AG20443 (cell line): Measurements from ENCODE around the gene DPP10.

ENCODE experiments used
- DNase-seq: peaks from one replicate; pipeline ENCODE4 v3.0.0; 2012; ENCODE audit warnings: low spot score, mixed read lengths

The DPP10 gene

DNA sequence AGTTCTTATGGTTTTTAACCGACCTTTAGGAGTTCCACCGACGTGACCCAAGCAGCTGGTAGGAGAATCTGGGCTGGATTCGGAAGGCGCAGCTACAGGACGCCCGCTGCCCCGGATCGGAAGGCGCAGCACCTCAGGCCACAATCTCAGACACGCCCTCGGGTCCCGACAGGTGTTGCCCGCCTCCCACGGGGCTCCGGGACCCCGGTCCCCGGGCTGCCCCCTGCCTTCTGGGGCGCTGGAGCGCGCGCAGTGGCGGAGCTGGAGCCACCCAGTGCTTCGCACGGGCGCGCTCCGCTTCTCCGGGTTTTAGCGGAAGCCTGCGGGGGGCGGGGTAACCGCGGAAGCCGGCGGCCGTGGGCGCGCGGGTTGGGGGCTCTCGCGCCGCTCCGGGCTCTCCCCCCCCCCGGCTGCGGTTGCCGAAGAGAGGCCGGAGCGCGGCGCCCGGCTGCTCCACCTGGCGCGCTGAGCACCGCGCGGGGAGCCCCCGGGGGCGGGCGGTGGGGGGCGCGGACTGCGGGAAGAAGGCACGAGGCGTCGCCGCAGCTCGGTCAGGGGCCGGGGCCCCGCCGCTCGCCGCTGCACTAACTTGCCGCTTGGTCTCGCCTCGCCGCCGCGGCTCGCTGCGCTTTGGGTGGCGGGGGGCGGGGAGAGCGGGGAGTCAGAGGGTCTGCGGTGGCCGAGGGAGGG is 718.8 kb downstream of the DPP10 start:
- no peak for DNase-seq

DNA sequence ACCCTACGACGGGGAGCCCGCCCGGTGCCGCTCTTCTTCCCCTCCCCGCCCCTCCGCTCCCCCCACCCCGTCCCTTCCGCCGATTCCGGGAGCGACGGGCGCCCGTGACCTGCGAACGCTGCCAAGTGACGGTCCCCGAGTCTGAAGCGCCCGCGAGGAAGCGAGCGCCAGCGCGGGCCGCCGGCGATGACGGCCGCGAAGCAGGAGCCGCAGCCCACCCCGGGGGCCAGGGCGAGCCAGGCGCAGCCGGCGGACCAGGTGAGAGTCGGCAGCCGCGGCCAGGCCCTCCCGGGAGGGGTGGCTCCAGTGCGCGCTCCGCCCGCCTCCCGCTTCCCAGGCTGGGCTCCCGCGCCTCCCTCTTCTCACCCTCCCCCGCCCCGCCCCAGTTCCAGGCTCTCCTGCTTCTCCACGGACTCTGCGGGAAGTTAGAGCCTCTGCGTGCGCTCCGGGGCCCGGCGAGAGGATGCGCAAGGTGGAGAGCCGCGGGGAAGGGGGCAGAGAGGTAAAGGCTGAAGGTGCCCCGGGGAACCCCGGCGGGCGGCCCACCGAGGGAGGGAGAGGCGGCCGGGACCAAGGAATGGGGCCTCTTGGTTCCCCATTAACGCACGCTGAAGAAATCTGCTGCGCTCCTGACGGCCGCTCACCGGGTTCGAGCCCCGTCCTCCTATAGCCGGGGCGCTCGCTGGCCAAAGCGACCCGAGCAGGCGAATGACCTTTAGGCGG is 719.5 kb downstream of the DPP10 start:
- DNase-seq: no peak

DNA sequence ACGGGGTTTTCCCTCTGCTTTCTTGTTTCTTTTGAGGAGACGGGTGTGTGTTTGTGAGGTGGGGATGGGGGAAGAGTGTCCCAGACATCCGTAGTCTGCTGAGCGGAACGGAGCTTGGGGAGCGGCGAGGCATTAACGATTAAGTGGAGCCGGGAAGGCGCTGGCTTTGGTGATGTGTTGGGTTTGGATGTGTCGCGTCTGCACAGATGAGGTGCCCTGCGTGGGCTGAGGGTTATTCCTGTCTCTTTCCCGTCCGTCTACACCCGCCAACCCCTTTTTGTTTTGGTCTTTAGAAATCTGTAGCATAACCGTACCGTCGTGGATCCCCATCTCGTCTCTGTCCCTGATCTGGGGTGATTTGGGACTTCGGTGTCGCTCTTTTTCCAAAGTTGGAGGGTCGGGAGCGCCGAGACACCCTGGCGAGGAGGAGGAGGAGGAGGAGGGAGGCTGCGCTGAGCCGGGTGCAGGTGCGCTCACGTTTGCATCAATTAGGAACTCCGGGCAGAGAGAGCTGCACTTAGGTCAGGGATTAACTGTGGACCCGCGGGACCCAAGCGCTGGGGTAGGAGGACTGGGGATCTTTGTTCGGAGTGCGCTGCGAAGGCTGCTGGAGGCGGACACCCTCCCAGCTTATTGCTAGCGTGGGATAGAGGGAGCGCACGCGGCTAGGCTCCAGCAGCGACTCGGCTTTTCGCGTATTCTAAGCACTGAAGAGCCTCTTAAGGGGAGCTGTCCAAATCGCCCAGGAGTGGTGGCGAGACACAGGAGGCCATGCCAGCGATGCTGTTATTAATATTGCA is 720.3 kb downstream of the DPP10 start:
- DNase-seq: no peak

DNA sequence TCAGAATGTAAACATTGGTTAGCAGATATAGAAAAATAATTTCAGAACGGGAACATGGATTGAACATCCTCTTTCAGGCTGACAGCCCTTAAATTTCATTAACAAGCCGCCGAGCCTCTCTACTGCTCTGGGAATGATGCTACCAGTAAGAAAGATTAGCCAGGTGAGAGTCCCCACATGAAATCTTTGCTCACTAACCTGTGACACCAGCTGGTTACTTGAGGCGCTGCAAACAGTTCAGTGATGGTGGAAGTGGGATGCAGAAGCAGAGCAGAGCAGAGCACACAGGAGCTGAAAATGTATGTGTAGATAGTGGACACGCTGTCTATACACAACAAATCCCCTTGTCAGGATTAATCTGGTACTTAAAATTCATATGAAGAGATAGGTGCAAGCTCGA is 721.1 kb downstream of the DPP10 start:
- DNase-seq: no peak

DNA sequence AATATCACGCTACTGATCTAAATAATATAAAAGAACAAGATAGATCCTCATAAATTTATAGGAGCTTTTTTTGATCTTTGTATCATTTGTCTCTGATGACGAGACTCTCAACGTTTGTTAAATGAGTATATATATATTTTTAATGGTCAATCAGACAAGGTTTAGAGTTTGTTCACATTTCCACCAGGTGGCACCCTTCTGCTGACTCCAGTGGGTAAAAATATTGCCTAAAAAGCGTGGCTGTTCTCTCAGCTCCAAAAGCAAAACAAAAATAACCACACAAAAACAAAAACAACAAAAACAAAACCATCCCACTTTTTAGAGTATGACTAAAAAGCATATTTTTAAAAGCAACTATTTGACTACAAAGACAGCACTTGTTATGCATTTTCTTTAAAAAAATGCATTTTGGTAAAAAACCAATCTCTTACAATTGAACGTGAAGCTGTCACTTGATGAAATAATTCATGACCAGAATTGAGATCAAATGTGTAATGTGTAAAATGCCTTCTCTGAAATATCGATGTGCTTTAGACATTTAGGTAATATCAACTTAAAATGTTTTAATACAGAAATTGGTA is 723.2 kb downstream of the DPP10 start:
- DNase-seq: peak; percentile 21

DNA sequence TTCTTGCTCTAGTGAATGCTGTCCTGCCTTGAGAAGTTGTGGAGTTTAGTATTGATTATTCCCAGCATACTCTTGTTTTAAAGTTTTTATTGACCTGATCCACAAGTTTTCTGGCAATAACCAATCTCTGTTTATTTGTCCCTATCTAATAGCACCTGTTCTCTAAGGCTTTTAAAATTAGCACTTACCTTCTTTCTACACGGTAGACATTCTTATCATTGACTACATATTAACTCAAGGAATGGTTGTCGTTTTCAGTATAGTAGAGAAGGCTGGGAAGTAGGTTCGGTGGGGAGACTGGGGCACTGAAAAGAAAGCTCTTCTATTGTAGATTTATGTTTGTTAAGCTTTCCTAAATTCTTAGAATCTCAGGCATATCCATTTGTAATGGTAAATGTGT is 726.0 kb downstream of the DPP10 start:
- DNase-seq: no peak

DNA sequence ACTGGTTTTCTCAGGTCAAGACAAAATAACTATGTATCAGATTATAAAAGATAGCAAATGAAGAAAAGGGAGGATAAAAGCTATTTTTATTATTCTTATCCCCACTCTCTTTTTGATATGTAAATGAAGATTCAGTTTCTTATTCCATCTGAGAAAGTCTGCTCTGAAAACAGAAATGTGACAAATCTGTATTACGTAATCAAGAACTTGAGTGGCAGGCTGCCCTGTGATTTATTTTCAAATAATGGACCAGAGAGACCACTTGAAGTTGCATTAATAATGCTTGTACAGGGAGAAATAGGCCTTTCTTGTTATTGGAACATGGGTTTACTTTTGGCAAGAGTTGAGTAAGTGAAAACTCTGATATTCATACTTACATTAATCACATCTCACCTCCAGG is 727.4 kb downstream of the DPP10 start:
- DNase-seq: no peak

DNA sequence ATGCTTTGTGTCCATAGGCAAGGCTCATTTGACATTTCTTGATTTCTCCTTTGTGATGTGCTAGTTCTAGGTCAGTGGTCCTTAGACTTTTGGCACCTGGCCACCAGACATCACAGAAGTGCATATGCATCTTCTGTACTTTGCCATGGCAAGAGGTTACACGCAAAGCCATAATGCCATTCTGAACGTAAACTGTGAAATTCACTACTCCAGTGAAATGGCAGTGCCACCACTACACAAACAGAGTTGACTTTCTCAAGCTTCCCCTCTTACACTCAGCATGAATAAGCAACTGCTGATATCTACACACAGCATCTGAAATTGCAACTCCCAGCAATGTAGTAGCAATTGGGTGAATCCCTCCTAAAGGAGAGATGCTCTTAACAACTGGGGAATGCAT is 729.3 kb downstream of the DPP10 start:
- no peak for DNase-seq

DNA sequence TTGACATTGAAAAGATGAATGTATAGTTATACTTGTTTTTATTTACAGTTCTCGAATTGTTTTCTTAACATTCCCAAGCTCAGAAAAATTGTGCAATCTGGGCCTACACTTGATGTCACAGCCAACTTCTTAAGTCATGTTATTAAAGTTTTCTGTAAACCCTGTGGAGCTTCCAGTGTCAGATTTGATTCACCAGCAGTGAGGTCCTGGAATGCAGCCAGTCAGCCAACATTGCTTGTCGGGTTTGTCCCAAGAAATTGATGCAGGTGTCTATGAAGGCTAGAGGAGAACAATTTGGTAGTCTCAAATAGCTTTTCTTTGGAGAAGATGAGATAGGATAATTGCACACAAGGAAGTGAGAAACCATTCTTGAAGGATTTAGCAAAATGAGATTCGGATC is 732.2 kb downstream of the DPP10 start:
- no peak for DNase-seq

DNA sequence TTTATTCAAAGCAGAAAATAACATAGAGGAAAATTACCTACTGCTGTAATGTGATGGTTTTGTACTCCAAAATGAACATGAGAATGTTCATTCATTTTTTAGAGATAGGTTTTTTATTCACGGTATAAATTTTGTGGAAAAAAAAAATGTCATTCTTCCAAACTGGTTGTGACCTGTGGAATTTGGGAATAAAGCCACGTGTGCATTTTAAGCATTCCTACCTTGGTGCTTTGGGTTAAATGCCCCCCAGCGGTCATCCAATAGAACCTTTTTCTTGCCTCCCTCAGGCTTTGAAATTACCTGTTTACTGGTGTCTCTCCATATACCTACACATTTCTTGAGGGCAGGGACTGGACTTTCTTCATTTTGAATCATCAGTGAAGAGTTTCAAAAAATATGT is 740.7 kb downstream of the DPP10 start:
- DNase-seq: no peak

DNA sequence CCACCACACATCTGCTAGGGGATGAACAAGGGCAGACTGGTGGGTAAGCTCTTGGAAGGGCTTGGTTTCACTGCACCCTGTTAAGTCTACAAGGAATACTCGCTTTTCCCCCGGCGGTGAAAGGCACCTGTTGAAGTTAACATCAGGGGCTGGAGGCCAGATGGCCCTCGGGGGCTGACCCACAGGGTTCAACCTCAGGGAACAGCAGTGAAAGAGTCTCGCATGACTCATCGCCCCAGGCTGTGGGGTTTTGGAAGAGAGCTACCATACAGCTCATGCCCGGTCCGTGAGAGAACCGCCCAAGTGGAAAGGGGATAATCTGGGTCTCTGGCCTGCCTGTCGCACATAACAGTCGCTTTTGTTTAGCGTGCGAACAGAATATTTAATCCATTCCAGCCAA is 748.0 kb downstream of the DPP10 start:
- no peak for DNase-seq

DNA sequence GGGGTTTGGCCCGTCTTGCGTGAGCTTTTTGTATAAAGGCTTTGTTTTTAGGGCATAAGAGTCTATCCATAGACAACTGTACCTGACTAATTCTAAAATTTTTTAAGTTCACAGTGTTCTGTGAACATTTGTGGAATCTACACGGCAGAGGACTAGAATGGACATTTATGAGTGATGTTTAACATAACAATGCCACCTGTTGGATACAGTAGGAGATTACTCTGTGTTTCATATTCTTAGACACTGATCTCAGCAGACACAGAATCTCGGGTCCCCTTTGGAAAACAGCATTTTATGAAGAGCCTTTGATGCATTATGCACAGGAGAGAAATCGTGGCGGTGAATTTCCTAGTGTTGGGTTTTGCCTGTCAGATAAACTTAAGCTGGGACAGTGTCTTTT is 752.2 kb downstream of the DPP10 start:
- DNase-seq: no peak

DNA sequence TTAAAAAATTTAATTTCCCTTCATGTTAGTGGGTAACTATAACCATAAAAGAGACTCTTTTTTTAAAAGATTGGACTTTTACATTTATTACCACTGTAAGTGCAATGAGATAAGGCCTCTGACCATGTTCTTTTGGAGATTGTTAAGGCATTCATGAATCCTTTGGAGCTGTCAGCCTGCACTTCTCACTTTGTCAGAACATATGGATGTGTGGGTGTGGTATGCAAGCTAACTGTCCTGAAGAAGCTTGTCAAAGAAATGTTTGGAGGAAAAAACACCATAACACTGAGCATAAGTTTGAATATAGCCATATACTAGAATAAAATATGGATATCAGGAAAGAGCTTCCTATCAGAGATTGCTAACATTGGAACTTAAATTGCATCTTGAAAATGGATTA is 754.1 kb downstream of the DPP10 start:
- DNase-seq: no peak

DNA sequence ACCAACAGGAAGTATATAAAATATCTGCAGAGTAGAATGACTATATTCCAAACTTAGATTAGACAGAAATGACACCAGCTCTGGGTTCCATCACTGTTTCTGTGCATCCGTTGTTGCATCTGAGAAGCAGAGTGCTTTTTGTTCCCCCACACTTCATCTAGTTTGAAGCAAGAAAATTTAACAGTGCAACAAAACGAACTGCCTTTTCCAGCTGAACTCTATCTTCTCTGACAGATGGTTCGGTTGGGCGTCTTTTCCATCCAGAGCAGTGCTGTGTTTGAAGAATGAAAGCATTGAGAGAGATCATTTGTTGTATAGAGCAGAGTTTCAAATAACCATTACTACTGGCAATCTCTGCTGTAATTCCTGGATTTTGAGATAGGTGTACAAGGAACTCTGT is 757.5 kb downstream of the DPP10 start:
- DNase-seq: no peak

DNA sequence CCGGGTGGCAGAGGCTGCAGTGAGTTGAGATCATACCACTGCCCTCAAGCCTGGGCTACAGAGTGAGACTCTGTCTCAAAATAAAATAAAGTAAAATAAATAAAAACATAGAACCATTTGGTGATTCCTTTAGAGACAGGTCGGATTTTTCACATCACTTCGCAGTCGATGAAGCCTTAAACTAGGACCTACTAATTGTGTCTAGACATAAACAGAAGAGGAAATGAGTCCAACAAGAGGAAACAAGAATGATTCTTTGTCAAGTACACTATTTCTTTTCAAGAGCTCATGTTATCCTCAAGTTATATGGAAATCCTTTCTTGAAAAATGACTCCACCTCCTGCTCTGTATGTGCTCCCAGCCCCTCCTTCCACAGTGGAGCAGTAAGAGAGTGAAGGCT is 758.9 kb downstream of the DPP10 start:
- DNase-seq: no peak

DNA sequence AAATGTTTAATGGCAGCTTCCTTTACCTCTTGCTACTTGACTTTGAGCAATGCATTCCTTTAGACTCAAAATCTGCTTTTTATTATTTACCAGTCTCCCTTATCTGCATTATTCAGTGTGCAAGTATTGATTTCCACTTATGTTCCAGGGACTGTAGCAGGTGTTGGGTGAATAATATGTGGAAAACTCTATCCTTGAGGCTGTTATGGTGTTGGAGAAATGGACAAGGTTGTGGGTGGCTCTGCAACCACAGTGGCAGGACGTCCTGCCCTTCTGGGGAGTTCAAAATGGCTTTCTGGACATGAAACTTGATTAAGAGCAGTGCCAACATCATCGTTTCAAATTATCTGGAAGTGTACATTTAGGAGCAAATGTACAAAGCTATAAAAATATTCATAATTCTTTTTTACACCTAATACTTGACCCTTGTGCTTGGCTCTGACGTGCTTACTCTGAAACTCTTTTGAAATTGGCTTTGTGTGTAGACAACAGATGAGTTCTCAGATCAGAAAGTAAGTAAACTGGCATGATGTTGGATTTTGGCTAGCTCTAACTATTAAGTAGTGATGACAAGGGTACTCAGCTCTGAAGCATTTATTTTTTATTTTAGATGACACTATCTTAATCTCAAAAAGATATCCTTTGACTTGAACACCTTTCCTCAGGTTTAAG is 766.2 kb downstream of the DPP10 start:
- no peak for DNase-seq

DNA sequence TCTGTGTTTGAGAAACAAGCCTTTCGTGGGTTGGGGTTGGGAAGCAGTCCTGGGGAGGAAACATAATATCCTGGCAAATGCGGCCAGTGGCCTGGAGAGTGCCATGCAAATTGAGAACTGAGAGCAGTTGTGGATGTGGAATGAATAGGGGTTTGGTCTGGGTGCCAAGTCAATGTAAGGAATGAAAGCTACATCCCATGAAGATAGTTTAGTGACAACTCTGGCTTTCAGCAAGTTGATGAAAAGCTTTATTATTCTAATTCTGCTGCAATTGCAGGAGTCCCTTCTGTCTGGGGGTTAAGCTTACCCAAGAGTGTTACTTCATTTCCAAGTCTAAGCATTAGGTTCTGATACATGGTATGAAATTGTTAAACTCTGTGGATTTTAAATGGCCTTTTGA is 771.6 kb downstream of the DPP10 start:
- DNase-seq: no peak

DNA sequence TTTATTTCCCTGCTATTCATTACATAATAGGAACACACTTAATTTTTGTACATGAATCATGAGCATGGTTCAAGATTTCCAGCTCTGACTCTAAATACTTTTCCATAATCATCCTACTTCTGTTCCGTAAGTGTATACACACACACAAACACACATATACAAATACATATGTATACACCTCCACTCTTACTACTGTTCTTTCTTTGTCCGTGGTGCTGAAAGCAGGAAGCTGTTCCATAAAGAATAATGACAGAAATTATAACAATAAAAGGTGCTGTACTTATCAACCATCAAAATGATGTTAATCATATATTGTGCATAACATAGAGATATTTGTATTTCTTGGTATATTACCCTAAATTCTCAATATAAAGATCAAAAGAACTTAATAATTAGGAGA is 776.9 kb downstream of the DPP10 start:
- no peak for DNase-seq

DNA sequence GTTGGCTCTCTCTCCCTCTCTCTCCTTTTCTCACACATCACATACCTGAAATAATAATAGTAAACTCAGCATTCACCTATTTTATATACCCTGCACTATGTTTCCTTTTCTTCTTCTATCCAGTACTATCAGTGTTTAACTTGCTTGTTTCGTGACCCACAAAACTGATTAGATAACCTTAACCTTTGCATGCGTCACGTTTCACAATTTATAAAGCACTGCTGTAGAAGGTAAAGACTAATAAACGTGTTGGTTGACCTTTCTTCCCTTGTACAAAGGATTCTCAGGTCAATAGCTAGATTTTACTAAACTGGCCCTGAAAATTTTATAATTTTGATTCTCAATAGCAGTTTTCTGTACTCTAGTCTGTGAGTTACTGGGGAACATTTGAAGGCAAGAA is 791.7 kb downstream of the DPP10 start:
- no peak for DNase-seq

DNA sequence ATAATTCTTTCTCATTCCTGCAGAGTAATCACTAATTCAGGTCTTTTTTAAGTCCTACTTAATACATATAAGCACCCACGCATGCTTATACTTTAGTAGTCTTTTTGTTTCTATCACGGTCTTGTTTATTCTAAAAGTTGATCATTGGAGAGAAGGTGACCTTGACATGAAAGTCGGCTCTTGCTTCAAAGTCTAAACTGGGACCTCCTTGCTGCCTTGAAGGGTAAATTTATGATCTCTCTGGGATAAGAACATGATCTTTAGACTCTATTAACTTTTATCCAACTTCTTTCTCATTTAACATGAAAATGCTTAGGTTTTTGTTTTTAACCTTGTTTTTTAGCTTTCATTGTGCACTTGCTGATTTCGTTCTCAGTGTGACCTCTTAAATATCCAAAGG is 792.3 kb downstream of the DPP10 start:
- DNase-seq: no peak

DNA sequence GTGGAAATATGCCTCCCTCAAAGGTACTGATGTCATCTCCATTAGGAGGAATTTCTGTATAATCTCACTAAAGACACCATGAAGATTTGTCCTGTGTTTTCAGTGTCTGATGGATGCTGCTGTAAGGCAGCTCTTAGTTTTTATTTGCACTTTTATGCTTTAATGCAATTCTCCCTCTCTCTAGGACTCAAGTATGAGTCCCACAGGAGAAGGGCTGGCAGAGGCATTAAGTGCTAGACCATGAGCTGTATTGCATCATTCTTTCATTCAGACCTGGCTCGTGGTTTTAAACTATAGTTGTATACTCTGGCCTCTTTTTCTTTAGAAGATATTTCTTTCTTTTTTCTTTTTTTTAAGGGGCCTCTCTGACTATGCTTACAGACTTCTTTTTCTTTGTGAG is 805.6 kb downstream of the DPP10 start:
- no peak for DNase-seq

DNA sequence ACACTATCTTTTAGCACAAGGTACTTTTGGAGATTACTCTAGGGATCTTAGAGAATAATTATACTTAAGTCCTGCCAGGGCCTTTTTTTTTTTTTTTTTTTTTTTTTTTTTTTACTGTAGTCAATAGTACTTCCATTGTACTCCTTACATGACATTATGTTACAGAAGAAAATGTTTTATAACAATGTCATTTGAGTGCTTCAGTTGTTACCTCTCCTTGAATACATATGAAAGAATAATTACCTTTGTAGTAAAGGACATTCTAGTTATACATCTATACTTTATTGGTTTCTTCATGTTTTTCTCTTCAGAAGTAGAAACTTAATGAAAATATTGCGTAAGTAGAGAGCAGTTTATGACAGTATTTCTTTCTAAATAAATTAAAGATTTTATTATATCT is 834.9 kb downstream of the DPP10 start:
- DNase-seq: no peak
